Neural progenitor cell (in vitro differentiated cells): ENCODE measurements around the gene SMYD3.

Source experiments
- CTCF ChIP-seq: fragments of 200-600 bp; sonication (generic); IDR thresholded peaks from 2 replicates; pipeline ENCODE4 v1.5.1; 2017; ENCODE audit warnings: antibody characterized with exemption, mild to moderate bottlenecking
- EZH2 ChIP-seq: fragments of 200-600 bp; sonication (generic); IDR thresholded peaks from 2 replicates; pipeline ENCODE4 v1.6.1; 2017; ENCODE audit warnings: antibody characterized with exemption, mild to moderate bottlenecking, moderate library complexity
- EZH2phosphoT487 ChIP-seq: fragments of 200-600 bp; sonication (generic); IDR thresholded peaks from 2 replicates; pipeline ENCODE4 v1.6.1; 2017; ENCODE audit warnings: antibody characterized with exemption

DNA sequence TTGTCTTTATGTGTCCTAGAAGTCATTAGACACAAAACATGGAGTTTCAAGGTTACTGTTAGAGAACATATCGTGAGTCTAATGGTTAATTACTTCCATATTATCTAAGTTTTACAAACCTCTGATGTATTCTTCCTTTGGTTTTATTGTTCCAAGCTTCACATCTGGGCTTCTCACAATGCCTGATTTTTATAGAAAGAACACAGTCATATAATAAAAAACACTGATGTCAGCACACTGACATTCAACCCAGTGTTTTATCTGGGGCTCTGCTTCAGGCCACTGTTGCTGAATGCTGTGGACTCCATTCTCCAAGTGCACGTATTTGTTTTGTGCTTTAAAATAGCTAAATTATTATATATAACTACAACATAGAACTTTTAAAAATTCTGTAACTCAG is 232.9 kb downstream of the SMYD3 start:
- TF ChIP-seq CTCF, result no peak
- no peak for TF ChIP-seq EZH2phosphoT487
- no peak for TF ChIP-seq EZH2
